ENCODE data around the gene GLCCI1. TPM values are rescaled to one million over a fixed set of nuclear protein-coding genes. Genes with fewer than 3 reads are reported as not detected.
A peak's percentile ranks its signal among the peaks of the same experiment; 100 is the strongest.

The GLCCI1 gene
- total and polyA plus RNA-seq, 12 donors = 0.75 to 13.0 (median 6.6) TPM

- no peaks in the 10 kb centered on the region for H3K27me3 ChIP-seq
- H3K4me3 ChIP-seq = peak overlapping the region; percentile 48 to 100 (median 90)
- intact Hi-C loops (cut with DNase I) = loop anchor here in 2 of 10 donors (10.0 kb wide), 2 partner anchors 235 to 285 kb away; no protein-coding TSS in a partner anchor
- TF ChIP-seq CTCF (IDR thresholded peaks at IDR 0.05) = no peak
- H3K27ac ChIP-seq = peak overlapping the region in 7 of 10 donors; percentile 3 to 84 (median 53)
- no peak for DNase-seq
- WGBS, 2 donors = 1 to 4% methylated on average over 6 of the region's 6 CpGs
- ATAC-seq = no peak
- peaks cover 0 to 35% (median 13%) of the 10 kb centered on the region in 9 donors for H3K4me1 ChIP-seq
- H3K36me3 ChIP-seq = no peaks in the 10 kb centered on the region
- H3K9me3 ChIP-seq = no peaks in the 10 kb centered on the region
Measured at GRCh38 chr7:7970237-7970530, 1.6 kb downstream of the GLCCI1 start.

- 20 to 28% methylated on average over 7 of the region's 7 CpGs for WGBS, 2 donors
- intact Hi-C loops (cut with DNase I) = loop anchor here in 2 of 10 donors (10.0 kb wide), 2 partner anchors 234 to 286 kb away; no protein-coding TSS in a partner anchor
- no peaks in the 10 kb centered on the region for H3K27me3 ChIP-seq
- ATAC-seq = no peak
- H3K9me3 ChIP-seq = no peaks in the 10 kb centered on the region
- H3K27ac ChIP-seq = peak overlapping the region in 4 of 10 donors; percentile 35 to 84 (median 50)
- DNase-seq = no peak
- H3K36me3 ChIP-seq = no peaks in the 10 kb centered on the region
- peak overlapping the region; percentile 48 to 100 (median 90) for H3K4me3 ChIP-seq
- H3K4me1 ChIP-seq = peaks cover 0 to 35% (median 13%) of the 10 kb centered on the region in 9 donors
- no peak for TF ChIP-seq CTCF (IDR thresholded peaks at IDR 0.05)
Measured at GRCh38 chr7:7970531-7971307, 2.1 kb downstream of the GLCCI1 start.

- Histone ChIP-seq H3K27me3 (no peaks in the 10 kb centered on the region), H3K4me1 (peaks cover 0 to 37% (median 13%) of the 10 kb centered on the region in 9 donors), H3K27ac (peak overlapping the region in 1 of 10 donors; percentile 3), H3K36me3 (no peaks in the 10 kb centered on the region), H3K4me3 (peak overlapping the region in 3 of 10 donors; percentile 80 to 91 (median 83)), H3K9me3 (no peaks in the 10 kb centered on the region)
- 85 to 92% methylated on average over 9 of the region's 9 CpGs for WGBS, 2 donors
- DNase-seq = no peak
- no peak for TF ChIP-seq CTCF (IDR thresholded peaks at IDR 0.05)
- intact Hi-C loops (cut with DNase I) = loop anchor here in 2 of 10 donors (10.0 kb wide), 2 partner anchors 233 to 287 kb away; no protein-coding TSS in a partner anchor
- ATAC-seq = no peak
Measured at GRCh38 chr7:7971308-7972040, 2.9 kb downstream of the GLCCI1 start.

- ATAC-seq (no peak), DNase-seq (no peak)
- no peak for TF ChIP-seq CTCF (IDR thresholded peaks at IDR 0.05)
- no peaks in the 10 kb centered on the region for H3K9me3 ChIP-seq
- WGBS, 2 donors = 60 to 76% methylated on average over 6 of the region's 6 CpGs
- H3K27me3 ChIP-seq = no peaks in the 10 kb centered on the region
- H3K4me3 ChIP-seq = peak overlapping the region in 1 of 10 donors; percentile 83
- intact Hi-C loops (cut with DNase I) = loop anchor here in 2 of 10 donors (10.0 kb wide), 2 partner anchors 233 to 287 kb away; no protein-coding TSS in a partner anchor
- no peaks in the 10 kb centered on the region for H3K36me3 ChIP-seq
- H3K4me1 ChIP-seq = peaks cover 0 to 43% (median 13%) of the 10 kb centered on the region in 9 donors
- H3K27ac ChIP-seq = no peak overlapping the region
Measured at GRCh38 chr7:7972128-7972527, 3.5 kb downstream of the GLCCI1 start.

All from heart right ventricle (tissue), 16 donors.